ENCODE results near the gene IL1RAPL1.

Gene IL1RAPL1

GRCh38 chrX:28638775-28639174 is 51.5 kb downstream of the IL1RAPL1 start:
- Histone ChIP-seq H3K9ac (ENCODE audit: low read depth, low read length) (no peak overlapping the region), H3K27me3 (ENCODE audit: insufficient read depth, low read length) (no peaks in the 10 kb centered on the region), H3K36me3 (ENCODE audit: insufficient read depth, low read depth, low read length) (no peaks in the 10 kb centered on the region), H3K4me3 (ENCODE audit: low read length) (no peak overlapping the region), H3K4me1 (ENCODE audit: insufficient read depth, low read length) (peaks cover 28% of the 10 kb centered on the region), H3K9me3 (ENCODE audit: insufficient read depth, low read depth, low read length) (no peaks in the 10 kb centered on the region), H3K27ac (ENCODE audit: low read length) (no peak overlapping the region)

GRCh38 chrX:28639451-28639850 is 52.2 kb downstream of the IL1RAPL1 start:
- peak overlapping the region; percentile 35; the same call in 1 of the 2 replicates for H3K4me3 ChIP-seq (ENCODE audit: low read length)
- H3K36me3 ChIP-seq (ENCODE audit: insufficient read depth, low read depth, low read length): no peaks in the 10 kb centered on the region
- no peak overlapping the region for H3K9ac ChIP-seq (ENCODE audit: low read depth, low read length)
- H3K27ac ChIP-seq (ENCODE audit: low read length): no peak overlapping the region
- H3K4me1 ChIP-seq (ENCODE audit: insufficient read depth, low read length): peaks cover 28% of the 10 kb centered on the region
- no peaks in the 10 kb centered on the region for H3K9me3 ChIP-seq (ENCODE audit: insufficient read depth, low read depth, low read length)
- no peaks in the 10 kb centered on the region for H3K27me3 ChIP-seq (ENCODE audit: insufficient read depth, low read length)

GRCh38 chrX:28649541-28649940 is 62.3 kb downstream of the IL1RAPL1 start:
- no peaks in the 10 kb centered on the region for H3K9me3 ChIP-seq (ENCODE audit: insufficient read depth, low read depth, low read length)
- no peaks in the 10 kb centered on the region for H3K27me3 ChIP-seq (ENCODE audit: insufficient read depth, low read length)
- no peak overlapping the region for H3K9ac ChIP-seq (ENCODE audit: low read depth, low read length)
- no peaks in the 10 kb centered on the region for H3K36me3 ChIP-seq (ENCODE audit: insufficient read depth, low read depth, low read length)
- no peak overlapping the region for H3K27ac ChIP-seq (ENCODE audit: low read length)
- H3K4me3 ChIP-seq (ENCODE audit: low read length): no peak overlapping the region
- no peaks in the 10 kb centered on the region; the same call in 1 of the 2 replicates for H3K4me1 ChIP-seq (ENCODE audit: insufficient read depth, low read length)

- Histone ChIP-seq H3K4me3 (ENCODE audit: low read length) (no peak overlapping the region), H3K9ac (ENCODE audit: low read depth, low read length) (no peak overlapping the region), H3K9me3 (ENCODE audit: insufficient read depth, low read depth, low read length) (no peaks in the 10 kb centered on the region), H3K4me1 (ENCODE audit: insufficient read depth, low read length) (no peaks in the 10 kb centered on the region), H3K27me3 (ENCODE audit: insufficient read depth, low read length) (no peaks in the 10 kb centered on the region), H3K36me3 (ENCODE audit: insufficient read depth, low read depth, low read length) (no peaks in the 10 kb centered on the region), H3K27ac (ENCODE audit: low read length) (no peak overlapping the region)
Observed at GRCh38 chrX:28651186-28651585, 63.9 kb downstream of the IL1RAPL1 start.

- H3K27me3 ChIP-seq (ENCODE audit: insufficient read depth, low read length): no peaks in the 10 kb centered on the region
- no peak overlapping the region for H3K9ac ChIP-seq (ENCODE audit: low read depth, low read length)
- H3K27ac ChIP-seq (ENCODE audit: low read length): no peak overlapping the region
- H3K9me3 ChIP-seq (ENCODE audit: insufficient read depth, low read depth, low read length): no peaks in the 10 kb centered on the region
- H3K4me1 ChIP-seq (ENCODE audit: insufficient read depth, low read length): no peaks in the 10 kb centered on the region
- no peaks in the 10 kb centered on the region for H3K36me3 ChIP-seq (ENCODE audit: insufficient read depth, low read depth, low read length)
- H3K4me3 ChIP-seq (ENCODE audit: low read length): no peak overlapping the region
Observed at GRCh38 chrX:28659269-28659668, 72.0 kb downstream of the IL1RAPL1 start.

- H3K4me3 ChIP-seq (ENCODE audit: low read length): no peak overlapping the region
- H3K9ac ChIP-seq (ENCODE audit: low read depth, low read length): no peak overlapping the region
Observed at GRCh38 chrX:28665778-28666177, 78.5 kb downstream of the IL1RAPL1 start.

GRCh38 chrX:28668303-28668702 is 81.1 kb downstream of the IL1RAPL1 start:
- Histone ChIP-seq H3K4me3 (ENCODE audit: low read length) (no peak overlapping the region), H3K27me3 (ENCODE audit: insufficient read depth, low read length) (no peaks in the 10 kb centered on the region), H3K36me3 (ENCODE audit: insufficient read depth, low read depth, low read length) (no peaks in the 10 kb centered on the region), H3K9me3 (ENCODE audit: insufficient read depth, low read depth, low read length) (no peaks in the 10 kb centered on the region), H3K4me1 (ENCODE audit: insufficient read depth, low read length) (no peaks in the 10 kb centered on the region), H3K9ac (ENCODE audit: low read depth, low read length) (no peak overlapping the region), H3K27ac (ENCODE audit: low read length) (no peak overlapping the region)

More at GRCh38 chrX:28665778-28666177, 78.5 kb downstream of the IL1RAPL1 start:
- no peak overlapping the region for H3K27ac ChIP-seq (ENCODE audit: low read length)
- no peaks in the 10 kb centered on the region for H3K36me3 ChIP-seq (ENCODE audit: insufficient read depth, low read depth, low read length)
- H3K27me3 ChIP-seq (ENCODE audit: insufficient read depth, low read length): no peaks in the 10 kb centered on the region
- H3K9me3 ChIP-seq (ENCODE audit: insufficient read depth, low read depth, low read length): no peaks in the 10 kb centered on the region
- no peaks in the 10 kb centered on the region for H3K4me1 ChIP-seq (ENCODE audit: insufficient read depth, low read length)

- no peak overlapping the region for H3K9ac ChIP-seq (ENCODE audit: low read depth, low read length)
- no peaks in the 10 kb centered on the region for H3K27me3 ChIP-seq (ENCODE audit: insufficient read depth, low read length)
- no peaks in the 10 kb centered on the region for H3K36me3 ChIP-seq (ENCODE audit: insufficient read depth, low read depth, low read length)
- H3K4me1 ChIP-seq (ENCODE audit: insufficient read depth, low read length): no peaks in the 10 kb centered on the region
- no peak overlapping the region for H3K4me3 ChIP-seq (ENCODE audit: low read length)
- no peak overlapping the region for H3K27ac ChIP-seq (ENCODE audit: low read length)
- no peaks in the 10 kb centered on the region for H3K9me3 ChIP-seq (ENCODE audit: insufficient read depth, low read depth, low read length)
Observed at GRCh38 chrX:28668957-28669356, 81.7 kb downstream of the IL1RAPL1 start.

- no peak overlapping the region for H3K27ac ChIP-seq (ENCODE audit: low read length)
- H3K9ac ChIP-seq (ENCODE audit: low read depth, low read length): no peak overlapping the region
- no peaks in the 10 kb centered on the region for H3K36me3 ChIP-seq (ENCODE audit: insufficient read depth, low read depth, low read length)
- H3K4me1 ChIP-seq (ENCODE audit: insufficient read depth, low read length): no peaks in the 10 kb centered on the region
- no peaks in the 10 kb centered on the region for H3K9me3 ChIP-seq (ENCODE audit: insufficient read depth, low read depth, low read length)
- no peaks in the 10 kb centered on the region for H3K27me3 ChIP-seq (ENCODE audit: insufficient read depth, low read length)
- no peak overlapping the region for H3K4me3 ChIP-seq (ENCODE audit: low read length)
Observed at GRCh38 chrX:28670074-28670473, 82.8 kb downstream of the IL1RAPL1 start.

- no peaks in the 10 kb centered on the region for H3K4me1 ChIP-seq (ENCODE audit: insufficient read depth, low read length)
- no peaks in the 10 kb centered on the region for H3K36me3 ChIP-seq (ENCODE audit: insufficient read depth, low read depth, low read length)
- H3K27ac ChIP-seq (ENCODE audit: low read length): no peak overlapping the region
- no peaks in the 10 kb centered on the region for H3K9me3 ChIP-seq (ENCODE audit: insufficient read depth, low read depth, low read length)
- no peak overlapping the region for H3K4me3 ChIP-seq (ENCODE audit: low read length)
- H3K27me3 ChIP-seq (ENCODE audit: insufficient read depth, low read length): no peaks in the 10 kb centered on the region
- H3K9ac ChIP-seq (ENCODE audit: low read depth, low read length): no peak overlapping the region
Observed at GRCh38 chrX:28675173-28675572, 87.9 kb downstream of the IL1RAPL1 start.

GRCh38 chrX:28693101-28693500 is 105.9 kb downstream of the IL1RAPL1 start:
- Histone ChIP-seq H3K9ac (ENCODE audit: low read depth, low read length) (no peak overlapping the region), H3K4me3 (ENCODE audit: low read length) (no peak overlapping the region), H3K36me3 (ENCODE audit: insufficient read depth, low read depth, low read length) (no peaks in the 10 kb centered on the region), H3K27ac (ENCODE audit: low read length) (no peak overlapping the region), H3K9me3 (ENCODE audit: insufficient read depth, low read depth, low read length) (no peaks in the 10 kb centered on the region), H3K27me3 (ENCODE audit: insufficient read depth, low read length) (no peaks in the 10 kb centered on the region), H3K4me1 (ENCODE audit: insufficient read depth, low read length) (no peaks in the 10 kb centered on the region)

GRCh38 chrX:28697732-28698131 is 110.5 kb downstream of the IL1RAPL1 start:
- no peaks in the 10 kb centered on the region for H3K27me3 ChIP-seq (ENCODE audit: insufficient read depth, low read length)
- no peaks in the 10 kb centered on the region for H3K36me3 ChIP-seq (ENCODE audit: insufficient read depth, low read depth, low read length)
- no peak overlapping the region for H3K27ac ChIP-seq (ENCODE audit: low read length)
- no peaks in the 10 kb centered on the region for H3K4me1 ChIP-seq (ENCODE audit: insufficient read depth, low read length)
- no peak overlapping the region for H3K9ac ChIP-seq (ENCODE audit: low read depth, low read length)
- no peaks in the 10 kb centered on the region for H3K9me3 ChIP-seq (ENCODE audit: insufficient read depth, low read depth, low read length)
- no peak overlapping the region for H3K4me3 ChIP-seq (ENCODE audit: low read length)

- no peaks in the 10 kb centered on the region for H3K27me3 ChIP-seq (ENCODE audit: insufficient read depth, low read length)
- no peak overlapping the region for H3K4me3 ChIP-seq (ENCODE audit: low read length)
- H3K9ac ChIP-seq (ENCODE audit: low read depth, low read length): no peak overlapping the region
- no peaks in the 10 kb centered on the region for H3K4me1 ChIP-seq (ENCODE audit: insufficient read depth, low read length)
- H3K9me3 ChIP-seq (ENCODE audit: insufficient read depth, low read depth, low read length): no peaks in the 10 kb centered on the region
- no peak overlapping the region for H3K27ac ChIP-seq (ENCODE audit: low read length)
- H3K36me3 ChIP-seq (ENCODE audit: insufficient read depth, low read depth, low read length): no peaks in the 10 kb centered on the region
Observed at GRCh38 chrX:28701222-28701621, 114.0 kb downstream of the IL1RAPL1 start.
